Activated CD4-positive, alpha-beta memory T cell treated with anti-CD3 and anti-CD28 coated beads for 36 hours (primary cell): Measurements from ENCODE around the gene DHRS7. TPM values are rescaled to one million over a fixed set of nuclear protein-coding genes. Genes with fewer than 3 reads are reported as not detected.
A peak's percentile ranks its signal among the peaks of the same experiment; 100 is the strongest.

Source experiments
- CTCF ChIA-PET: fragments of 350-600 bp; sonication (Branson Sonifier 250); formaldehyde crosslinking; loops from one replicate; lab custom pipeline; 2021; ENCODE audit warnings: antibody characterized with exemption, inconsistent platforms; lab: Charles Lee
- POLR2A ChIA-PET: fragments of 350-600 bp; sonication (Branson Sonifier 250); formaldehyde crosslinking; loops from one replicate; lab custom pipeline; 2021; ENCODE audit warnings: antibody characterized with exemption; lab: Charles Lee
- DNase-seq: peaks from one replicate; pipeline ENCODE4 v3.0.0-alpha.2; 2020
- H3K27ac Mint-ChIP-seq: one replicate; pipeline ENCODE4 v1.8.0; 2021; ENCODE audit warnings: mixed read lengths
- H3K27me3 Mint-ChIP-seq: one replicate; pipeline ENCODE4 v1.8.0; 2021; ENCODE audit warnings: mixed read lengths
- H3K36me3 Mint-ChIP-seq: one replicate; pipeline ENCODE4 v1.8.0; 2021; ENCODE audit warnings: mixed read lengths
- H3K4me1 Mint-ChIP-seq: one replicate; pipeline ENCODE4 v1.8.0; 2021; ENCODE audit warnings: low read depth, mixed read lengths
- H3K4me3 Mint-ChIP-seq: one replicate; pipeline ENCODE4 v1.8.0; 2021; ENCODE audit warnings: mild to moderate bottlenecking, mixed read lengths
- H3K9me3 Mint-ChIP-seq: one replicate; pipeline ENCODE4 v1.8.0; 2021; ENCODE audit warnings: mixed read lengths
- intact Hi-C: fragments of 100-400 bp; cut with micrococcal nuclease; formaldehyde crosslinking; loops from one replicate; pipeline ENCODE4 v1.15.1; 2023
- total RNA-seq, 2 experiments: library from RNA; stranded (reverse); gene quantifications; one replicate each; pipeline ENCODE4 v1.2.3, GENCODE V29; 2021

Gene DHRS7
- total RNA-seq, 2 experiments from 2014 or later = 70.3 to 74.7 TPM

DNA sequence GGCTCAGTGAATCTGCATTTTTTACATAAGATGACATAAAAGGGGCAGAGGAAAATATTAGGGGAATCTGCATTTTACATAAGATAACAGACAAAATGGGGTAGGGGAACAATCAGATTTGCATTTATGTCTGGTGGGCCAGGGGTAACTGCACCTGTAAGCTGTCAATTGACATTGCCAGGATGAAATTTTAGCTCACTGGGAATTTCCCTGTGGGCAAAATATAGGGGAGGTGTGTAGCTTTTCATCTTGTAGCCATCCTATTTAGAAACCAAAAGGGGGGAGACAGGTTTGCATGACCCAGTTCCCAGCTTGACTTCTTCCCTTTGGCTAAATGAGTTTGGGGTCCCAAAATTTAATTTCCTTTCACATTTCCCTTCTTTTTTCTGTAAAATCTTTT is 70.0 kb downstream of the DHRS7 start:
- H3K4me3 Mint-ChIP-seq = no peak overlapping the region
- no peaks in the 10 kb centered on the region for H3K27me3 Mint-ChIP-seq
- H3K4me1 Mint-ChIP-seq = peaks cover 35% of the 10 kb centered on the region
- CTCF ChIA-PET = no interaction called here
- no peak overlapping the region for H3K27ac Mint-ChIP-seq
- peaks cover 21% of the 10 kb centered on the region for H3K36me3 Mint-ChIP-seq
- intact Hi-C loops = loop anchor here (10.0 kb wide), 1 partner anchor 1800 kb away; the partner anchor contains the start of gene ARID4A
- no peak for DNase-seq
- POLR2A ChIA-PET = no interaction called here
- H3K9me3 Mint-ChIP-seq = no peaks in the 10 kb centered on the region

DNA sequence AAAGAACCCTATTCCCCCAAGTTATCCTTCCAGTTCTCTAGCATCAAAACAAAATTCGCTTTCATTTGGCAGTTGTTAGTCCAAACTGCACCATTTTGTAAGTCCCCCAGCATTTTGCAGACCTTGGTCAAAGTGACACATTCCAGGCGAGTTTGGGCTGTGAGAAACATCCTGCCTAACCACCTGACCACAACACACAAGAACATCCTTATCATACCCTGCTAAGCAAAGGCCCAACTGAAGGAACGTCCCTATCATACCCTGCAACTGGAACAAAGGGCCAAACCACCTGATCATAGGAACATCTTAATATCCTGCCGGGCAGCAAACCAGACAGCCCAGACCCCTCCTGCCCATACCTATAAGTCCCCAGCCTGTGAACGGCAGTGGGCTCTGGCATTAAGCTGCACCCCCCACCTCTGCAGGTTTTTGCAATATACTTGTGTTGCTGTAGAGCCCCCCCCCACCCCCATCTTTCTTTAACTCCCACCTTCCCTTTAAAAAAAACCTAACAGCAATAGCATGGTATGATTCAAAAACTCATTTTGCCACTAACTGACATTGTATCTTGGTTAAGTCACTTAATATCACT is 70.8 kb downstream of the DHRS7 start:
- Mint-ChIP-seq H3K4me1 (peaks cover 35% of the 10 kb centered on the region), H3K9me3 (no peaks in the 10 kb centered on the region), H3K27me3 (no peaks in the 10 kb centered on the region), H3K27ac (peak overlapping the region; percentile 60), H3K4me3 (peak overlapping the region; percentile 95), H3K36me3 (peaks cover 21% of the 10 kb centered on the region)
- ChIA-PET CTCF (no interaction called here), POLR2A (no interaction called here)
- peak; percentile 56 for DNase-seq
- intact Hi-C loops = loop anchor here (10.0 kb wide), 1 partner anchor 1800 kb away; the partner anchor contains the start of gene ARID4A

Other genes starting within 250 kb of the DHRS7 start
- gene LRRC9, start 245.3 kb downstream of the DHRS7 start, total RNA-seq = not detected
- gene PCNX4, start 73.5 kb downstream of the DHRS7 start, total RNA-seq = 10 to 100 TPM; 26.3 to 26.9 TPM
- 10 to 100 TPM; 44.0 to 47.3 TPM for gene PPM1A, start 83.8 kb upstream of the DHRS7 start, total RNA-seq